HS-27A (cell line): Measurements from ENCODE around the gene RNASEH2A.

Experiments used
- DNase-seq: peaks from one replicate; pipeline ENCODE4 v3.0.0-alpha.2; 2012; ENCODE audit warnings: low read depth, missing footprints

RNASEH2A gene

GRCh38 chr19:12783291-12783848 is 23.0 kb upstream of the RNASEH2A start:
- DNase-seq = no peak

DNA sequence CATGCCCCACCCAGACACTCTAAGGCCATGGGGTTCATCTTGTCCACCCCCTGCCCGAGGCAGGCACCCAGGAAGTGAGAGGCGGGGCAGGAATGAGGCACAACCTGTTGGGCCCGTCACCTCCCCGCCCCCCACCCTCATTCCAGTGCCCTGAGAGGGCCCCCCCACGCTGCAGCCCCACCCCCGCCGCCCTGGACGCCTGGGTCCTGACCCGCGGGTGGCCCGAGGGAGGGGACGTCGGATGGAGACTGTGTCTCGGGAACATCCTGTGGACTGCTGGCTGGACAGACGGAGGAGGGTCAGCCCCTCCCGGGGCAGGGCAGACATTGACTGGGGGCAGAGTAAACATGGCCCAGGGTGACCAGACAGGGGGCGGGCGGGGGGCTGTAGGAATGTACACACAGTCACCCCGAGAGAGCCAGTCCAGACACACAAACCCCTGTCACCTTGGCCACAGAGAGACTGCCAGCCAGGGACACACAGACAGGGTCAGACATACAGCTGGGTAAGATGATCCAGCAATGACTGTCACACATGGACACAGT is 22.5 kb upstream of the RNASEH2A start:
- DNase-seq = no peak

DNA sequence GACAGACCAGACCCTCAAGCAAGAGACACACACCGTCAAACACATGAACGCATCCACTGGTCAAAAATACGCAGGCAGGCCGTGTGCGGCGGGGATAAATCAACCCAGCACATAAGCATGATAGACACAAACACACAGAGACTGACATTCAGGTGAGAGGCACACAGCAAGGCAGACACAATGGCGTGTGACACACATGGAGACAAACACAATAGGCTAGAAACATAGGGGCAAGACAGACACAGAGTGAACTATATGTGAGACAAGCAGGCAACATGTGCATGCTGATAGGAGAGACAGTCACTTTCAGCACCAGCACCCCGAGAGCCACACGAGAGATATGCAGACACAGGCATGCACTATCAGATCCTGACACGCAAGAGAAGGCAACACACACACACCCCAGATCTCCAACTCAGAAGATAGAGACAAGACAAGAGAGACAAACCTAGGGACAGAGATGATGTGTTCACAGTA is 22.0 kb upstream of the RNASEH2A start:
- no peak for DNase-seq

GRCh38 chr19:12784871-12785430 is 21.4 kb upstream of the RNASEH2A start:
- no peak for DNase-seq

GRCh38 chr19:12785431-12786031 is 20.9 kb upstream of the RNASEH2A start:
- no peak for DNase-seq

DNA sequence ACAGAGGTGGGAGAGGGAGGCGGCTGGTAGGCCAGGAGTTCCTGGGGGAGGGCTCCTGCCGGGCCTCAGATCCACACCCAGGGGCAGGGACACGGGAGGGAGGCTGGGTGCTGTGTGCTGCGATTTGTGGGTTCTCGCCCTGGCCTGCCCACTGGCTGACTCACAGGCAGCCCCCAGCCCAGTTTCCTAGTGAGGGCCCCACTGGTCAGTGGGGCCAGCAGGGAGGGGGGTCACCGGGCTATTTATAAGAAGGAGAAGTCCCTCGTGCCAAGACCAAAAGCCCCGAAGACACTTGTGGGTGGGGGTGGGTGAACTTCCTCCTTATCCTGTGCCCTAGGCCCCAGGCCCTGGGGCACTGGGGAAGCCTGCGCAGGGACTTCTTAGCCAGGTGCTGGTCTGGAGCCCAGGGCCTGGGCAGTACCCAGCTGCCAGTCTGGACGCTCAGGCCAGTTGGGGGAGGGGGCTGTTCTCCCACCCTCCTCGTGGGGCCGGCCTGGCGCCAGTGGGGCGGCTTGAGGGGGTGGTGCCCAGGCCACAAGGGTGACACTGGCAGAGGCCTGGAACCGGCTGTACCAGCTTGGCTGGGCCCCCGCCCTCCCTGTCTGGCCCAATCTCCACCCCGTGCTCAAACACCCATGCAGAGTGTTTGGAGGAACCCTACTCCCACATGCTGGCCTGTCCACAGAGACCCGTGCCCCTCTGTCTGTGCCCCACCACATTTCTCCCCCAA is 20.1 kb upstream of the RNASEH2A start:
- no peak for DNase-seq

DNA sequence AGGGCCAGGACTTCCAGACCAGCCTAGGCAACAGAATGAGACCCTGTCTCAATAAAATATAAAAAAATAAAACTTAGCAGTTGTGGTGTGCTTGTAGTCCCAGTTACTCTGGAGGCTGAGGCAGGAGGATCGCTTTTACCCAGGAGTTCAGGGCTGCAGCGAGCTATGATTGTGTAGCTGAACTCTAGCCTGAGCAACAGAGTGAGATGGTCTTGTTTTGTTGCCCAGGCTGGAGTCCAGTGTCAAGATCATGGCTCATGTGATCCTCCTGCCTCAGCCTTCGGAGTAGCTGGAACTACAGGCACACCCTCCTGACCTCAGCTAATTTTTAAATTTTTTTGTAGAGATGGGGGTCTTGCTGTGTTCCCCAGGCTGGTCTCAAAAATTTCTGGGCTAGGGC is 19.4 kb upstream of the RNASEH2A start:
- no peak for DNase-seq

- DNase-seq = no peak
Measured at GRCh38 chr19:12787458-12787857, 18.9 kb upstream of the RNASEH2A start.

DNA sequence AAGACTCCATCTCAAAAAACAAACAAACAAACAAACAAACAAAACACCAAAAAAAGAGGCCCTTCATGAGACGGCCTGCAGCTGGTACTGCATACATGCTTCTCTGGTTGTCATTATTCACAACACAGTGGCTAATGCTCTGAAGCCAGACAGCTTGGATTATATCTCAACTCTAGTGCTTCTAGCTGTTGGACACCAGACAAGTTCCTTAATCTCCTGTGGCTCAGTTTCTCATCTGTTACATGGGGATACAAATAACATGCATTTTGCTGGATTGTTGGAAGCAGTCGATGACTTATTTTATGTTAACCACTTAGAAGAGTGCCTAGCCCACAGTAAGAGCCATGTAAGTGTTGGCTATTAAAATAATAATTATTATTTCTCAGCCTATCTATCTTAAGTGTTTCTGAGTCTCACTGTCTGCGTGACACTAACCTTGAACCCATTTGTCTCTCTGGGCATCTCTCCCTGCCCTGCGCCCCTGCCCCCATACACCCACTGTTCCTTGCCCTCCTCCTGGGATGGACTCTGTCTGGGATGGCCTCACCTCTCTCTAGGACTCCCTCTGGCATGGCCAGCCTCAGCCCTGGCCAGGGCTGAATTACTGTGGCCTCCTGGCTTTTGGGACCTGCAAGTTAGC is 18.2 kb upstream of the RNASEH2A start:
- no peak for DNase-seq

DNA sequence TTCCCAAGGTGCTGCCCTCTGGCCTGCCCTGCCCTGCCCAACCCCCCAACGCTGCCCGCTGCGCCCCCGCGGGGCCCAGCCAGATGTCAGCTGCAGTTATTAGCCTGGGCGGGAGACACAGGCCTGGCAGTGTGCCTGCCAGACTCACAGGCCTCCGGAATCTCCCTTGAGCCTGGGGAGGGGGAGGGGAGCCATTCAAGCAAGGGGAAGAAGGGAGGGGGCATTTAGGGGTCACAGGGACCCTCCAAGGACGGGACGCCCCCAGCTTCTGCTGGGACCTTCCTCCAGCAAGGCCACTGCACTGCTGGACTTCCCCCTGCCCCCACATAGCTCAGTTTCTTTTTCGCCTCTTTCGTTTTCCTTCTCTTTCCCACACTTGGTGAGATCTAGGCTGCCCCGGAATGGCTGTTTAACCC is 17.7 kb upstream of the RNASEH2A start:
- no peak for DNase-seq

- DNase-seq = no peak
Measured at GRCh38 chr19:12789098-12789903, 17.1 kb upstream of the RNASEH2A start.

DNA sequence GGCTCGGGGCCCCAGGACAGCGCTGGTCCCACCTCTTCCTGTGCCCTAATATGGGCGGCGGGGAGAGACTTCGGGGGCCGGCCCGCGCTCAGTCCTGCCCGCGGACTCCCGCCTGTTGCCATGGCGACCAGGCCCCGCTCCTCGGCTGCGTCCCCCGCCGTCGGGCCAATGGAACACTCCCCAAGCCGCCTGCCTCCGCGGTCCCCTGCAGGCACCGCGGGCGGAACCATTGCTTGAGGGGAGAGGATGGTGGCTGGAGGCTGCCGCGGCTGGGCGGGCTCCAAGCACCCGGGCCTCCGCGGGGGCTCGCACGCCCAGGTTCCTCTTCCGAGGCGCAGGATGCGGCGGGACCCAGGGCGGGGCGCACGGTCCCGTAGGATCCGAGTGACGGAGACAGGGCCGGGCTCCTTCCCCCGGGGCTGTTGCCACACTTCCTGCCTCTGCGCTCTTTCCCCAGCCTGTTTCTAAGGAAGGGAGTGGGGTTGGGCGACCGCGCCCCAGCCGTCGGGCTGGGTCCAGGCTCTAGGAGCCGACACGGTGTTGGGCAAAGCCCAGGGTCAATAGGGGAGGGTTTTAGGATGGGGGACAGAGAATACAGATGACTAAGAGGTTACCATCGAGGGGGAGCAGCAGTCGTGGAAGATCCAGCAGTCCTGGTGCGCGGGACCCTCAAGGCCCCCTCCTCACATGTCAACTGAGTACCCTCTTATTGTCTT is 16.3 kb upstream of the RNASEH2A start:
- DNase-seq = no peak

DNA sequence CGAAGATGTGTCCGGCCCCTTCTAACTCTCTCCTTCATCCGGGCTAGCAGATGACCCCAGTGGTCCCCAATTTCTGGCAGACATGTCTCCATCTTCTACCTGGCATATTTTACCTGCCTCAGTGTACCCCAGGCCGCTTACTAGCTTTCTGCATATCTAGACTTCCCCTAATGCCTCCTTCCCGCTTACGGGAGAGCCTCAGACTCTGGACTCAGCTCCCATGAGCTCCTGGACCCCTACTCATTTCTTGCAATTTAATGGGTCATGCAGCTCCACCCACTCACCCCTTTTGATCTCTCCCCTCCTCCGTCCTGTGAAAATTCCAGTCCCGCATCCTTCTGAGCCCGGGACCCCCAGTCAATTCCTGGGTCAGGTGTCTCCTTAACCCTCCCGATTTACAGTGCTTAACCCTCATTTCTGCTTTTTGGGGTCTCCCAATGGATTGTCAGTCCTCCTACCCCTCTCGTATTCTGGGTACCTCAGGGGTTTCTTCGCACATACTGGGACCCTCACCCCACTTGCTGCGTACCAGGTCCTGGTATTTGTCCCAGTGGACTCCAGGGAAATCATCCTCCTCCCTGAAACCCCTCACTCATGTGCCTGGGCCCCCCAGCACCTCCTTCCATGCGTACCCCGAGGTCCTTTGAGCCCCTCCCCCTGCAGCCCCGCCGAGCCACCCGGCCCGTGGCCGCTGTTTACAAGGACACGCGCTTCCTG is 15.6 kb upstream of the RNASEH2A start:
- no peak for DNase-seq

- DNase-seq = no peak
Measured at GRCh38 chr19:12791345-12792050, 14.9 kb upstream of the RNASEH2A start, which contains the start of gene JUNB. Gene JUNB, plus strand, starts transcription at chr19:12791486. Its CDS starts 286 bp downstream, at chr19:12791772.

DNA sequence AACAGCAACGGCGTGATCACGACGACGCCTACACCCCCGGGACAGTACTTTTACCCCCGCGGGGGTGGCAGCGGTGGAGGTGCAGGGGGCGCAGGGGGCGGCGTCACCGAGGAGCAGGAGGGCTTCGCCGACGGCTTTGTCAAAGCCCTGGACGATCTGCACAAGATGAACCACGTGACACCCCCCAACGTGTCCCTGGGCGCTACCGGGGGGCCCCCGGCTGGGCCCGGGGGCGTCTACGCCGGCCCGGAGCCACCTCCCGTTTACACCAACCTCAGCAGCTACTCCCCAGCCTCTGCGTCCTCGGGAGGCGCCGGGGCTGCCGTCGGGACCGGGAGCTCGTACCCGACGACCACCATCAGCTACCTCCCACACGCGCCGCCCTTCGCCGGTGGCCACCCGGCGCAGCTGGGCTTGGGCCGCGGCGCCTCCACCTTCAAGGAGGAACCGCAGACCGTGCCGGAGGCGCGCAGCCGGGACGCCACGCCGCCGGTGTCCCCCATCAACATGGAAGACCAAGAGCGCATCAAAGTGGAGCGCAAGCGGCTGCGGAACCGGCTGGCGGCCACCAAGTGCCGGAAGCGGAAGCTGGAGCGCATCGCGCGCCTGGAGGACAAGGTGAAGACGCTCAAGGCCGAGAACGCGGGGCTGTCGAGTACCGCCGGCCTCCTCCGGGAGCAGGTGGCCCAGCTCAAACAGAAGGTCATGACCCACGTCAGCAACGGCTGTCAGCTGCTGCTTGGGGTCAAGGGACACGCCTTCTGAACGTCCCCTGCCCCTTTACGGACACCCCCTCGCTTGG is 14.1 kb upstream of the RNASEH2A start:
- DNase-seq = no peak

DNA sequence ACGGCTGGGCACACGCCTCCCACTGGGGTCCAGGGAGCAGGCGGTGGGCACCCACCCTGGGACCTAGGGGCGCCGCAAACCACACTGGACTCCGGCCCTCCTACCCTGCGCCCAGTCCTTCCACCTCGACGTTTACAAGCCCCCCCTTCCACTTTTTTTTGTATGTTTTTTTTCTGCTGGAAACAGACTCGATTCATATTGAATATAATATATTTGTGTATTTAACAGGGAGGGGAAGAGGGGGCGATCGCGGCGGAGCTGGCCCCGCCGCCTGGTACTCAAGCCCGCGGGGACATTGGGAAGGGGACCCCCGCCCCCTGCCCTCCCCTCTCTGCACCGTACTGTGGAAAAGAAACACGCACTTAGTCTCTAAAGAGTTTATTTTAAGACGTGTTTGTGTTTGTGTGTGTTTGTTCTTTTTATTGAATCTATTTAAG is 13.5 kb upstream of the RNASEH2A start:
- DNase-seq = no peak

DNA sequence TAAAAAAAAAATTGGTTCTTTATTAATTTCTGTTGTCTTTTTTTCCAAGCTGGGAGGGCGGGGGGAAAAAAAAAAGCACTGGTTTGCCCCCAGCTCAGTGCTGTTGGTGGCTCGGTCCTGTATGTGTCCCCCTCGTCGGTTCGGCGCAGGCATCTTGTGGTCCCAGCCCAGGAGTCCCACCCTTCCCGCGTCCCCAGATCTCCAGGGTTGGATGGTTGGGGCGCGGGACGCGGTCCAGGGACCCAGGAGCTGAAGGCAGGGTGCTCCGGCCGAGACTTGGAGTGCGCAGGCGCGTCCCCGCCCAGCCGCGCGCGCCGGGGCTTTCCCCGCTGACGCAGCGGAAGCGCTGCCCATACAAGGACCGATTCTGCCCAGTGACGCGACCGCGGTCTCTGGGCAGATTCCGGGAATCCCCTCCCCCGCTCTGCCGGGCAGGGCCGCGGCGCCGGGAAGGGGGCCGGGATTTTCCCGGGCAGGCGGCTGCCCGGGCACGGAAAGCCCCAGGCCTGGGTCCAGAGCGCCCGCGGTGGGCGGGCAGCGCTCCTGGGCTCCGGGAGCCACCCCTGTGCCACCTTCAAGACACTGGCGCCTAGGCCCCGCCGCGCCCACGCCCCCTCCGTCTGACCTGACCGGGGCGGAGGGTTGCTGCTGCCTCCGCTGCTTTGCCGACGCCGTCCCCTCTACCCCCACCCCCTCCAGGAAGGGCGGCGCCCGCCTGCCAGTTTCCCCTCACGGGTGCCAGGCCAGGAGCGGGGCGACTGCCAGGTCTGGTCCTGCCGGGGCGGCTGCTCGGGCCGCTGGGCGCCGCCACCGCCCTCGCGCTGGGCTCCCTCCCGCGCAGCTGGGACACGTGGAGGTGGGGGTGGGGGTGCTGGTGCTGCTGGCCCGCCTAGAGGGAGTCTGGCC is 12.8 kb upstream of the RNASEH2A start:
- DNase-seq = no peak
